ENCODE measurements around the gene HNRNPC.

- TF ChIP-seq CTCF (conservative IDR thresholded peaks at IDR 0.05; ENCODE audit: low read length) = no peak
- no peak for TF ChIP-seq EZH2phosphoT487 (IDR thresholded peaks at IDR 0.05; ENCODE audit: borderline replicate concordance)
These were observed 48.3 kb downstream of the HNRNPC start for GRCh38 chr14:21220874-21221477.

All from Loucy (cell line).